GM12865 (cell line): ENCODE measurements around the gene OR1D5.

ENCODE experiments used
- DNase-seq: peaks from one replicate; pipeline ENCODE4 v3.0.0; 2010; ENCODE audit warnings: low read depth
- H3K4me3 ChIP-seq: 2 replicates; pipeline ENCODE4 v1.5.1; 2011; ENCODE audit warnings: mild to moderate bottlenecking, low read depth, low read length, control low read depth
- CTCF ChIP-seq: IDR thresholded peaks from 2 replicates; pipeline ENCODE4 v1.5.1; 2011; ENCODE audit warnings: low read length, control low read depth, low read depth, inconsistent platforms; ENCODE audit not compliant: insufficient read depth; ENCODE audit errors: missing control alignments

OR1D5 gene

GRCh38 chr17:3030096-3030495 is 33.3 kb downstream of the OR1D5 start:
- no peak for DNase-seq
- TF ChIP-seq CTCF: no peak

GRCh38 chr17:3029213-3029913 is 34.0 kb downstream of the OR1D5 start:
- H3K4me3 ChIP-seq: no peak overlapping the region
- TF ChIP-seq CTCF: no peak
- DNase-seq: no peak

More at GRCh38 chr17:3030096-3030495, 33.3 kb downstream of the OR1D5 start:
- no peak overlapping the region for H3K4me3 ChIP-seq

GRCh38 chr17:3027786-3028532 is 35.4 kb downstream of the OR1D5 start:
- TF ChIP-seq CTCF: no peak
- DNase-seq: no peak
- no peak overlapping the region for H3K4me3 ChIP-seq

- no peak overlapping the region for H3K4me3 ChIP-seq
- no peak for DNase-seq
- no peak for TF ChIP-seq CTCF
Measured at GRCh38 chr17:3026856-3027751, 36.3 kb downstream of the OR1D5 start.

- no peak for TF ChIP-seq CTCF
- DNase-seq: no peak
Measured at GRCh38 chr17:3026125-3026855, 37.1 kb downstream of the OR1D5 start.

GRCh38 chr17:3025421-3026124 is 37.8 kb downstream of the OR1D5 start:
- no peak overlapping the region for H3K4me3 ChIP-seq
- no peak for TF ChIP-seq CTCF
- DNase-seq: no peak

More at GRCh38 chr17:3026125-3026855, 37.1 kb downstream of the OR1D5 start:
- no peak overlapping the region for H3K4me3 ChIP-seq
